Suprapubic skin (tissue), 4 donors: ENCODE data around the gene SAC3D1. TPM values are rescaled to one million over a fixed set of nuclear protein-coding genes. Genes with fewer than 3 reads are reported as not detected.

Source experiments
- DNase-seq, 2 donors: peaks; one replicate each; pipeline ENCODE4 v3.0.0-alpha.2; 2019; ENCODE audit warnings: low spot score in 2 of 2
- H3K27ac ChIP-seq: fragments of 200-600 bp; sonication (generic); one replicate; pipeline ENCODE4 v1.5.1; 2019
- H3K27me3 ChIP-seq: fragments of 200-600 bp; sonication (generic); one replicate; pipeline ENCODE4 v1.5.1; 2019
- H3K36me3 ChIP-seq: fragments of 200-600 bp; sonication (generic); one replicate; pipeline ENCODE4 v1.5.1; 2019
- H3K4me1 ChIP-seq: fragments of 200-600 bp; sonication (generic); one replicate; pipeline ENCODE4 v1.5.1; 2019
- H3K4me3 ChIP-seq: fragments of 200-600 bp; sonication (generic); one replicate; pipeline ENCODE4 v1.5.1; 2019; ENCODE audit warnings: mild to moderate bottlenecking
- H3K9me3 ChIP-seq: fragments of 200-600 bp; sonication (generic); one replicate; pipeline ENCODE4 v1.5.1; 2019
- EP300 ChIP-seq: sonication (generic); formaldehyde crosslinking; IDR thresholded peaks from one replicate; pipeline ENCODE4 v1.6.1; 2017; ENCODE audit warnings: antibody characterized with exemption
- POLR2A ChIP-seq, 2 donors: fragments of 450-650 bp; IDR thresholded peaks; one replicate each; pipeline ENCODE4 v1.6.1; 2017; ENCODE audit warnings: antibody characterized with exemption in 2 of 2, mild to moderate bottlenecking in 2 of 2, moderate library complexity in 2 of 2
- POLR2AphosphoS5 ChIP-seq, 3 donors: sonication (generic); formaldehyde crosslinking; IDR thresholded peaks; one replicate each; pipeline ENCODE4 v1.6.1; 2017; ENCODE audit warnings: antibody characterized with exemption in 3 of 3
- WGBS: methylation state at CpG from one replicate; pipeline ENCODE4 v1.1.5; 2018; 5-methylcytosine and 5-hydroxymethylcytosine counted together
- total RNA-seq, 4 donors: library from RNA; depleted of rRNA; stranded (reverse); fragments of >200 nt; gene quantifications; one replicate each; pipeline ENCODE4 v1.1.0, GENCODE V29; 2016
- TF ChIP-seq, protein P1 (sequence below), 2 donors: fragments of 200-600 bp in 1 of 2; fragments of 450-650 bp in 1 of 2; sonication (generic) in 1 of 2; IDR thresholded peaks; one replicate each; pipeline ENCODE4 v1.5.1; 2016 to 2019; ENCODE audit warnings: antibody characterized with exemption in 2 of 2, mild to moderate bottlenecking in 1 of 2, moderate library complexity in 1 of 2

The SAC3D1 gene
- total RNA-seq, 4 donors from 2014 or later: 8.7 to 16.5 (median 12.4) TPM

- H3K36me3 ChIP-seq: peaks cover 20% of the 10 kb centered on the region
- H3K27ac ChIP-seq: peak overlapping the region; percentile 82
- no peaks in the 10 kb centered on the region for H3K27me3 ChIP-seq
- H3K4me1 ChIP-seq: peaks cover 17% of the 10 kb centered on the region
- 49% methylated on average over 10 of the region's 10 CpGs for WGBS
- no peak for TF ChIP-seq EP300
- DNase-seq: no peak
- peak overlapping the region; percentile 50 for H3K4me3 ChIP-seq
- no peaks in the 10 kb centered on the region for H3K9me3 ChIP-seq
These were observed 14.2 kb upstream of the SAC3D1 start for GRCh38 chr11:65026810-65027209.

- Histone ChIP-seq H3K4me3 (peak within 1 kb of the TSS; percentile 50), H3K4me1 (peaks cover 17% of the 10 kb centered on the region), H3K27ac (peak within 1 kb of the TSS; percentile 82), H3K9me3 (no peaks in the 10 kb centered on the region), H3K27me3 (no peaks in the 10 kb centered on the region), H3K36me3 (peaks cover 20% of the 10 kb centered on the region)
- 1% methylated on average over 41 of the region's 51 CpGs for WGBS
- DNase-seq: peak; percentile 95 to 96
- TF ChIP-seq POLR2A (IDR thresholded peaks at IDR 0.05) (peak in 1 of 2 donors; percentile 24), EP300 (no peak), POLR2AphosphoS5 (IDR thresholded peaks at IDR 0.05) (peak in 2 of 3 donors; percentile 18 to 87)
- TF ChIP-seq, protein P1, sequence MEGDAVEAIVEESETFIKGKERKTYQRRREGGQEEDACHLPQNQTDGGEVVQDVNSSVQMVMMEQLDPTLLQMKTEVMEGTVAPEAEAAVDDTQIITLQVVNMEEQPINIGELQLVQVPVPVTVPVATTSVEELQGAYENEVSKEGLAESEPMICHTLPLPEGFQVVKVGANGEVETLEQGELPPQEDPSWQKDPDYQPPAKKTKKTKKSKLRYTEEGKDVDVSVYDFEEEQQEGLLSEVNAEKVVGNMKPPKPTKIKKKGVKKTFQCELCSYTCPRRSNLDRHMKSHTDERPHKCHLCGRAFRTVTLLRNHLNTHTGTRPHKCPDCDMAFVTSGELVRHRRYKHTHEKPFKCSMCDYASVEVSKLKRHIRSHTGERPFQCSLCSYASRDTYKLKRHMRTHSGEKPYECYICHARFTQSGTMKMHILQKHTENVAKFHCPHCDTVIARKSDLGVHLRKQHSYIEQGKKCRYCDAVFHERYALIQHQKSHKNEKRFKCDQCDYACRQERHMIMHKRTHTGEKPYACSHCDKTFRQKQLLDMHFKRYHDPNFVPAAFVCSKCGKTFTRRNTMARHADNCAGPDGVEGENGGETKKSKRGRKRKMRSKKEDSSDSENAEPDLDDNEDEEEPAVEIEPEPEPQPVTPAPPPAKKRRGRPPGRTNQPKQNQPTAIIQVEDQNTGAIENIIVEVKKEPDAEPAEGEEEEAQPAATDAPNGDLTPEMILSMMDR (IDR thresholded peaks at IDR 0.05): peak; percentile 52 to 81
These were observed 13.6 kb upstream of the SAC3D1 start, which contains the start of gene SNX15 for GRCh38 chr11:65027213-65028067. Gene SNX15, plus strand, starts transcription at chr11:65027439. Its CDS starts 99 bp downstream, at chr11:65027538.

GRCh38 chr11:65032216-65032615, 8.8 kb upstream of the SAC3D1 start:
- peaks cover 13% of the 10 kb centered on the region for H3K4me1 ChIP-seq
- no peak overlapping the region for H3K27ac ChIP-seq
- H3K36me3 ChIP-seq: peaks cover 62% of the 10 kb centered on the region
- no peak for DNase-seq
- TF ChIP-seq, protein P1 (IDR thresholded peaks at IDR 0.05): no peak
- no peak for TF ChIP-seq POLR2AphosphoS5 (IDR thresholded peaks at IDR 0.05)
- no peak for TF ChIP-seq POLR2A (IDR thresholded peaks at IDR 0.05)
- no peak for TF ChIP-seq EP300
- H3K4me3 ChIP-seq: no peak overlapping the region
- WGBS: 83% methylated on average over 13 of the region's 13 CpGs
- H3K27me3 ChIP-seq: no peaks in the 10 kb centered on the region
- no peaks in the 10 kb centered on the region for H3K9me3 ChIP-seq

- Histone ChIP-seq H3K27me3 (no peaks in the 10 kb centered on the region), H3K9me3 (no peaks in the 10 kb centered on the region), H3K4me3 (no peak overlapping the region), H3K36me3 (peaks cover 77% of the 10 kb centered on the region), H3K27ac (no peak overlapping the region), H3K4me1 (no peaks in the 10 kb centered on the region)
- TF ChIP-seq EP300 (no peak), POLR2AphosphoS5 (IDR thresholded peaks at IDR 0.05) (no peak), POLR2A (IDR thresholded peaks at IDR 0.05) (no peak)
- TF ChIP-seq, protein P1 (IDR thresholded peaks at IDR 0.05): no peak
- WGBS: 94% methylated on average over 2 of the region's 2 CpGs
- DNase-seq: no peak
These were observed 6.6 kb upstream of the SAC3D1 start for GRCh38 chr11:65034423-65034822.

- Histone ChIP-seq H3K27ac (no peak overlapping the region), H3K27me3 (no peaks in the 10 kb centered on the region), H3K9me3 (no peaks in the 10 kb centered on the region), H3K4me1 (peaks cover 4% of the 10 kb centered on the region), H3K36me3 (peaks cover 77% of the 10 kb centered on the region), H3K4me3 (no peak overlapping the region)
- TF ChIP-seq, protein P1 (IDR thresholded peaks at IDR 0.05): no peak
- TF ChIP-seq POLR2AphosphoS5 (IDR thresholded peaks at IDR 0.05) (no peak), POLR2A (IDR thresholded peaks at IDR 0.05) (no peak), EP300 (no peak)
- WGBS: 79% methylated on average over 9 of the region's 11 CpGs
- no peak for DNase-seq
These were observed 5.4 kb upstream of the SAC3D1 start for GRCh38 chr11:65035579-65035978.
